GM18861 (cell line): ENCODE results near the gene SSRP1.
A peak's percentile ranks its signal among the peaks of the same experiment; 100 is the strongest.

ENCODE experiments used
- ATAC-seq: cut with Tn5 transposase; IDR thresholded peaks from one replicate; pipeline ENCODE4 v1.9.1; 2021; ENCODE audit not compliant: unreplicated experiment

The SSRP1 gene

DNA sequence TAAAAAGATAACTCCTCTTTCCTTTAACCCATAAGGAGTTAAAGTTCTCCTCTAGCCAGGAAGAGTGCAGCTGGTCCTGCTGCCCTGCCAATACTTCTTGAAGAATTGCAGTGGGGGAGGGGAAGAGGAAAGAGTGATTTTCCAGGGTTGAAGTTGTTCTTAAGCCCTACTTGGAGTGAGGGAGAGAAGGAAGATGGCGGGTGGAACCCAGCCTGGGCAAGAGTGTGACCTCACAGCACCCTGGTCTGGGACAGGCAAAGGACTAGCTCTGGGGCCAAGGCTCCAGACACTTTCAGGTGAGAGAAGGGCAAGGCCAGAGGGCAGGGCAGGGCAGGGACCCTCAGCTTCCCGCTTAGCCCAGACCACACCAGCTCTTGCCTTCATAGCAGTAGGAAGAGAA is 17.5 kb downstream of the SSRP1 start:
- ATAC-seq = no peak

DNA sequence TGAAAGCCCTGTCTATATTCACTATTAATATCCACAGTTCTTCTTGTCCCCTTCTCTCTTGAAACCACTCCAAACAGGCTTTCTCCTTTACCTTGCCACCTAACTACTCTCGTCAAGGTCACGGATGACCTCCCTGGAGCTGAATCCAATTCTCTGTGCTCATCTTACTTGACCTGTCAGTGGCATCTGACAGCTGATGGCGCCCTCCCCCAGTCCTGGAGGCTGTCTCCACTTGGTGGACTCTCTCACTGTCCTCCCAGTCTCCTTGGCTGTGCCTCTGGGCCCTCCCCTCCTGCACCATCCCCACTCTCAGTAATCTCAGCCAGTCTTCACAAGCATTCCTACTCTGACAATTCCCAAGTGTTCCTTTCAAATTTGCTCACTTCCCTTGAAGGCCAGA is 19.7 kb downstream of the SSRP1 start:
- ATAC-seq = no peak

DNA sequence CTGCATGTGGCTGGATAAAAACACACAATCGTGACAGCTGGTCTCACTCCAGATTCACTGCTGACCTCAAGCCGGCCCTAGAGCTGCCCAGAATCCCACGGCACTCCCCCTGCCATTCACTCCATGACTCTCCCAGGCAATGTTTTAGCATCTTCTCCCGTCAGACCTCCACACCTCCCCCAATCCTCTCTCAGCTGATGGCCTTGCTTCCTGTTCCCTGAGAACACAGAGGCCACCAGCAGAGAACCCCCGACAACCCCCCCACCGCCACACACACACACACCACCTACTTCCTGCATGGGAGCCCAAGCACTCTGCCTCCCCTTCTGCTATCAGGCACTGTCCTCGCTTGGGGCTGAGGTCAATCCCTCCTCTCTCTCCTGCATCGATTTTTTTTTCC is 20.2 kb downstream of the SSRP1 start:
- no peak for ATAC-seq

DNA sequence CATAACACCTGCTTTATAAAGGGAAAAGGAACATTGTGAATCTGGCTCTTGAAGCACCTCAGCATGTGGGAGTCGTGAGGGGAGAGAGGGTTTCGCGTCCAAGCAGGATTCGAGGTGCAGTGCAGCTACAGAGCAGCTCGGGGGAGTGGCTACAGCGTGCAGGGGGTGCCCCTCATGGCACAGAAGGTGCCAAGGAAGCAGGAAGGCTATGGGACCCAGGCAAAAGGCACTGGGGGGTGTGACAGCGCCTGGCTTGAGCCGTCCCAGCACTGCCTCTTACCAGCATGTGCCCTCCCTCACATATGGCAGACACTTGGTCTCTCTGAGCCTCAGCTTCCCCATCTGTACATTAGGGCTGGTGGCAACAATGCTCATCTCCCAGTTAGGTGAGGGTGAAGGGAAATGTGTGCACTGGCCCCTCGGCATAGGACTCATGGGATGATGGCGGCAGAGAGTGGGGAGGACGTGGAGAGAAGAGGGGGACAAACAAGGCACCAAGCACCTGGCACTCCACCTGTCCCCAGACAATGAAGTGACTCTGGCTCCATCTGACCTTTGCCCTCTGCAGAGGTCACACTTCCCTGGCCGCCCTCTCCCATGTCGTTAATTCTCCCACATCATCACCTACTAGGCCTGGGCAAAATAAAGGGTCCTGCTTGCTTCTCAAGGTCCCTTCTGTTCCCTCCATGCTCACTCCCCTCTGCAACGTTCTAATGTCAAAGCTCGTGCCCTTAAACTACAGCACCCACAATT is 21.3 kb downstream of the SSRP1 start:
- ATAC-seq = no peak

DNA sequence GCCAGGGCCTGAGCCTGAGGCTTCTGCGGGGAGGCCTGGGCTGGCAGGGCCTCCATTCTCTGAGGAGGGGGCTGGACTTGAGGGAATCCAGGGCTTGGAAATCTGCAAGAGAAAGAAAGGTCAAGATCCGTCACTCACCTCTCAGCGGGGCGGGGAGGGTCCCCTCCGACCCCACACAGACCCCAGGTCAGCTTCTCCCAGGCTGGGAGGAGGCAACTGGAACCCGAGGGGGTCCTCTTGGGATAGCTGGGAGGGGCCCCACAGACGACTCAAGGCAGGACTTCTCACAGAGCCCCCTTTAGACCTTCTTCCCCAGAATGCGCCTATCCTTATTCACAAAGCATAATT is 21.9 kb downstream of the SSRP1 start:
- no peak for ATAC-seq

DNA sequence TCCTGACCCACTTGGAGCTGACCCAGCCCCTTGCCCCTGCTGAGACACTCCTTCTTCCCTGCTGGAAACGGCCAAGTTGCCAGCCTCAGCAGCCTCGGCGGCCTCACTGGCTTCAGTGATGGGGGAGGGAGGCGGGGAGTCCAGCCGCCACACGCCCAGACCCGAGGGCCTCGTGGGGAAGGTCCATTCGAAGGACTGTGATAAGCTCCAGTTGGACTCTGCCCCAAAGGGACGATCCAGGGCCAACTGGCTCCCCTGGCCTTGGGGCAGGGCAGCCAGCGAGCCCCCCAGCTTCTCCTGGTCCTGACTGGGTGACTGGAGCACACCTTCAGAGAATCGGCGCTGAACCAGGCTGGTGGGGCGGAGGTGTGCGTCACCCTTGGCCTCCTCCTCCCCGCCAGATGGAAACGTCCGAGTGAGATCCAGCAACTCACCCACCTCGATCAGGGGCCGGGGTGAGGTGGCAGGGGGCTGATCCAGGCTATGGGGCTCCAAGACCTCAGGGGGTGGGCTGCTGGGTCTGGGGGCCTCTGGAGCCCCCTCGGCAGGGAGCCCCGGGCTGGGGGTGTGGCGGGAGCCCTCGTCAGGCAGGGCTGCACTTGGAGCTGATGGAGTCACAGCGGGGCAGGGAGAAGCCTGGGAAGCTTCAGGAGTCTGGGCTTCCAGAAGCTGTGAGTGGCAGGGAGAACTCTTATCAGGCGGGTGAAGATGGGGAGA is 22.5 kb downstream of the SSRP1 start:
- ATAC-seq = no peak

DNA sequence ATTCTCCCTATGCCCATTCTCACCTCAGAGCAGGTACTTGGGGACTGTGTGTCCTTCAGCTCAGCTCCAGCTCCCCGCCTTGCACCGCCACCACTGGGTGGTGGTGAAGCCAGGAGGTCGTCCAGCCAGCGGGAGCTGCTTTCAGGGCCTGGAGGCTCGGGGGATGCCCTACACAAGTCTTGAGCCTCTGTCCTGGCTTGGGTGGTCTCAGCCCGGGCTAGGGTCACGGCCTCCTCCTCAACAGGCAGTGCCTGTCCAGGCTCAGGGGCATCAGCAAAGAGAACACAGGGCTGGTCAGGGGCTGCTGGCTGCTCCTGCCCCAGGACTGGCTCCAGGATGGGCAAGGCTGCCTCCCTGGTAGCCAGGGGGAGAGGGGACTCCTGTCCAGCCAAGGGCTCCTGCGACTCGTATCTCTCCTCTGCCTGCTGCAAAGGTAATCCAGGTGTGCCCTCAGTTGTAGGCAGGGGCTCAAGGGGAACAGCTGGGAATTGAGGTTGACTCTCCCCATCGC is 23.1 kb downstream of the SSRP1 start:
- ATAC-seq = no peak

DNA sequence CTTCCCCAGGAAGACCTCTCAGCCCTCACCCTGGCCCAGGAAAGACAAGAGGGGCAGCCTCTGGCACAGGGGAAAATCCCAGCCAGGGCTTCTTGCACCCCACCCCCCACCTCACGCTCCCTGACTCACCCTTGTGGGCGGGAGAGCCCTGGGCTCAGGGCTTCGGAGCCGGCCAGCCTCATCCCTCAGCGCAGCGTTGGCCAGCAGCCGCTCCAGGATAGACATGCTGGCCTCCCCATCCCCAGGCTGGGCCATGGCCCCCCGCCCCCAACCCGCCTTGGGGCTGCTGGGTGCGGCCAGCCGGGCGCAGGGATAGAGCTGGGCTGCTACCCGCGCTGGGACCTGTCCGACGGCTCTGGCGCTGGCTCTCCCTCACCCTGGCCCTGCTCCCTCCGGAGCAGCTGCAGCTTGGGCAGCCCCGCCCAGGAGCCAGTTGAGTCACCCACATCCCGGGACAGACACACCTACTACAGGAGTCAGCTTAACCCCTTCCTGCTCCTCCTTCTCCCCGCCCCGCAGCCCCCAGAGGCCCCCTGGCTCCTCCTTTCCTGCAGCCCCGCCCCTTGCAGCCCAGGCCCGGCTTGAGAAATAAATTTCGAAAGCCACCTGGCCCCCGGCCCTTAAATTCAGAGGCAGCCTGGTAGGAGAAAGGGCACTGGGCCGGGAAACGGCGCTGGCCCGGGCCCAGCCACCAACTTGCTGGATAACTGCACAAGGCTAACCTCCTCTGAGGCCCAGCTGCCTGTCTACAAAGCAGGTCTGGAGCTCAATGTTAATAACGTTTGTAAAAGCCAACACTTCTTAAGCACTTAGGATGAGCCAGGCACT is 24.4 kb downstream of the SSRP1 start:
- peak; percentile 89 for ATAC-seq

DNA sequence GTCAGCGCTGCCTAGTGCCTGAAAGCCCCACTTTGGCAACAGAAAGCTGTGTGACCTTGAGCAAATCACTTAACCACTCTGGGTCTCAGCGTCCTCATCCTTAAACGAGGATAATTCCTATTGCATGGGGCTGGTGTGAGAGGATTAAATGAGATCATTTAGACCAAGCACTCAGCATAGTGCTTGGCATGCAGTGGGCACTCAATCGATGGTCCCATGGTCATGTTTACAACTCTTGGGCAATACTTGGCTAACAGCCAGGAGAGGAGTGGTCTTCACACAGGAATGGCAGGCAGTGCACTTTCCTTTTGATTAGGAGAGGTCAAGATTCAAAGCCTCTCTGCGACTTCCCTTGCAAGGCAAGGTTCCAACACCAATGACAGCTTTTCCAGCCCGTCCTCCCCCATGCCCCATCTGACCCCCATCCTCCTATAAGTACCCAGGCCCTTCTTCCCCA is 25.0 kb downstream of the SSRP1 start:
- no peak for ATAC-seq

DNA sequence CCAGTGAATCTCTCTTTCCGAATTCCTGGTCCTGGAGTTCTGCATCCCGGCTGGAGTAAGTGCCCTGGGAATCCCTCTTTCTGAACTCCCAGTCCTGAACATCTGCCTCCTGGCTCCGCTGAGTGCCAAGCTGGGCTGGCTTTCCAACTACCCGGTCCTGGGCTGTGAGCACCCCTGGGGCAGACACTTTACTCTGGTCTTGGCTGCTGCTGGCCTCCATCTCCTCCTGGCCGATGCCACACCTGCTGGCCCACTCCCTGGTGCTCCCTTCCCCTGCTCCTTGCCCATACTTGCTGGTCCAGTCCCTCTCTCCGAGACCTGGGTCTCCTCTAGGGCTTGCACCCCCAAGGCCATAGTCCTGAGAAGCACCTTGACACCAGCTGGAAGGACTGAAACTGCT is 25.6 kb downstream of the SSRP1 start:
- ATAC-seq = no peak

DNA sequence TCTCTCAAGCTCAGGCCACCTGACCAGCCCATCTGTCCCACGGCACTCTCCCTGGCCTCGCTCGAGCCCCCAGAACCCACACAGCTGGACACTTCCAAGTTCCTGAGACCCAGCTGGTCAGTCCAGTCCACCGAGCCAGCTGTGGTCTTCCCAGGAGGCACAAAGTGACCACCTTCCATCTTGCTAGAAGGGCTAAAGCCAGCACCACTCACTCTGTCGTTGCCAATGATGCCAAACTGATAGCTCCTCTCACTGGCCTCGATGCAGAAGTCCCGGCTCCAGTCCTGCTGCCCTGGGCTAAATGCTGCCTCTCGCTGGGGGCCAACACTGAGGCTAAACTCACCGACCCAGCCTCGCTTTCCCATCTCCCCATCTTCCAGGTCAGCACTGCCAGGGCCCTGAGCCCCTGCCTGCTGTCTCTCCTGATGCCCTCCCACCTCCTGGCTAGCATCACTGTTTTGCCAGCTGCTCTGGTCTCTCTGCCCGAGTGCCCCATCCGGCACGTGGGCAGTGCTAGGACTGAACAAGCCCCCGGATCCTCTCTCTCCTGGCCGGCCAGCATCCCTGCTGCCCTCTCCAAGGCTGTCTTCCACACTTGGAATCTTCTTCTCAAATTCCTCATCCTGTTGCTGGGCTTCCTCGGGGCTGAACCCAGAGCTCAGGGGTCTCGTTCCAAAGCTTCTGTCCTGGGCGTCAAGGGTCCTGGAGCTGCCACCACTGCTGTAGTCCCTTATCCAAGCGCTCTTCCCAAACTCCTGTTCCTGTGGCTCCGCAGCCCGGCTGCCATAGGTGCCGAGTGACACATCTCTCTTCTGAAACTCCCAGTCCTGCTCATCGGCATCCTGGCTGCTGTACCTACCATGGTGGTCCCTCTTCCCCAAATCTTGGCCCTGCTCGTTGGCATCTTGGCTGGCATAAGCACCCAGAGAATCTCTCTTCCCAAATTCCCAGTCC is 26.3 kb downstream of the SSRP1 start:
- ATAC-seq = no peak

DNA sequence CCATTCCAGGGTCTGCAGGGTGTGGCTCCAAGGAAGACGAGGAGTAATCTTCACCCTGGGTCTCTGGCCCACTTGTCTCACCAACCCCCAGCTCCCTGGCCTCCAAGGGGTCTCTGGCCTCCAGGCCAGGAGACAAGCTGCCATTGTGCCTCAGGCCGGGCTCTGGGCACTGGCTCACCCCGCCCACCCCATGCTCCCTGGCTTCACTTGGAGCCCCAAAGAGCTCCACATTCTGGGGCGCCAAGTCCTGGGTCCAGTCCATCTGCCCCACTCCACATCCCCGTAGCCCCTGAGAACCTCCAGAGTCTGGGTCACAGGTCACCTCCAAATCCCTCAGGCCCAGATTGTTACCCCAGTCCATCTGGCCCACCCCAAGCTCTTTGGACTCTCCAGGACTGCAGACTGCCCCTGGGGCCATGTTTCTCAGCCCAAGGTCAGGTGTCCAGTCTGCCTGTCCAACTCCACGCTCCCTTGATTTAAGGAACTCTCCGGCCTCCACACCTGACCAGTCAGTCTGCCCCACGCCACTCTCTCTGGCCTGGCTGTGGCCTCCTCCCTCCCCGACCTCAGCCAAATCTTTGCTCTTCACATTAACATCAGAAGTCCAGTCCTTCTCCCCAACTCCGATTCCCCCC is 27.1 kb downstream of the SSRP1 start:
- ATAC-seq = no peak

DNA sequence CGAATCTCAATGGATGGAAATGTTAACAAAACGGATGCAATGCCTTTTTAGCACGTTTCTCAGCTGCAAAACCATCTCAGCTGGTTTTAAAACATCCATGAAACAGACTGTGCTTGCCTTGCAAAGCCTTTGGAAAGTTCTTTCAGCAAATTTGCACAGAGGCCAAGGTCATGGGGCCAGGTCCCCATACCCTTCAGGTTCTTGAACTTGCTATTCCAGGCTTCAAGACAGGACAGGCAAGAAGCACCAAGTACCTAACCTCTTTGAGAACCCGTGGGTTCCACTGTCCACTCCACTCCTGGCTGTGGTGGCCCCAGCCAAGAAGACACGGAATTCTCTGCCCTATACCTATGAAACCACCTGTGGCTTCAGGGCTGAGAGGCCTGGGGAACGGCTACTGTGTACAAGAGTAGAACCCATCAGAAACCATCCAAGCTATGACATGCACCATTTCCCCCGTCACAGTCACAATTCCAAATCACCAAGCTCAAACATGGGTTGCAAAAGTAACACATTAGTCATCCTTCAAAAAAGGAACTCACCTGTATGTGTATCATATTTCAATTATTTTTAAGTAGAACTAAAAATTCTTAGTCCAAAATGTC is 27.9 kb downstream of the SSRP1 start:
- no peak for ATAC-seq

DNA sequence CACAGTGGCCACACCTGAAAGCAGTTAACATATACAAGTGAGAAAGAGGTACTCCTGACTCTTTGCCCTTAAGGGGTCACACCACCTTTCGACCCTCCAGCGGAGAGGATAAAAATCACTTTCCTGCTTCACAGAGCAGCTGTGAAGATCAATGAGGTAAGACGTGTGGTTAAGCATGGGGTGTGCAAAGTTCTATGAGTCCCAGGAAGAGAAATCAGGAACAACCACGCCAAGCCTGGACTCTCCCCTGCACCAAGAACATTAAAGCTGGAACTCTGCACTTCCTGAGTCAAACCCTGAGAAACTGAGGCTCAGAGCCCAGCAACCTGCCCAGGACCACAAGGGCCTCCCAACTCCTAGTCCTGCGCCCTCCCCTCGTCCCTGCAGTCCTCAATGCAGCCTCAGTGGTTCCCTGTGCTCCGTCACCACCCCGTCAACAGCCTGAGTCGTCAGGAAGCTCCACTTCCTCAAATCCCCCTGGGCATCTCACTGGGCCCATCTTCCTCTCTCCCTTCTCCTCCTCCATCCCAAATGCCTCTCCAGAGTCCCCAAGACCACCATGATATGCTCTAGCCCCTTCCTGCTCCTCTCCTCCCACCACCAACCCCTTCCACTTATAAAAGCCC is 28.6 kb downstream of the SSRP1 start:
- no peak for ATAC-seq

DNA sequence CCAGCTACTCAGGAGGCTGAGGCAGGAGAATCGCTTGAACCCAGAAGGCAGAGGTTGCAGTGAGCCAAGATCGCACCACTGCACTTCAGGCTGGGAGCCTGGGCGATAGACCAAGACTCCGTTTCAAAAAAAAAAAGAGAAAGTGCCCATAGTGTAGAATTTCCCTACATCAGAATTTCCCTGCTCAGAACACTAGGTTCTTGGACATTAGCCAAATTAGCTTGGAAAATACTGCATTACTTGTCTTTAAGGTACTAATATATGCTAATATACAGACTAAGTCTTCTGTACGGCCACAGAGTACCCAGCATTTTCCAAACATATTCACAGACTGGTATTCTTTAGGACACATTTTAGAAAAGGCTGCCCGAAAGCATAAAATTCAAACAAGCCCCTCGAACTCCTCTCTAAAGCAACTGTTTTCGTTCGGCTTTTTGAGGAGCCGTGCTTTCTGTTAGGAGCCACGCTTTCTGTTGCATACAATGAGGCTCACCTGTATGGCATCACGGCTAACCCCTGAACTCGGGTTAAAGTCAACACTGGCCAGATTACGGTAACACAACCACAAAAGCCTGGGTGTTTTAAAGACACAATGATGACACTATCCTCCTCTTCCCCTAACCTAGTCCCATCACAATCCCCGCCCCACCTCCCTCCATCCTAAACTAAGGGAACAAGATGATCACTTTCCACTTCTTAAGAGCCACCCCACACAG is 29.4 kb downstream of the SSRP1 start:
- no peak for ATAC-seq

DNA sequence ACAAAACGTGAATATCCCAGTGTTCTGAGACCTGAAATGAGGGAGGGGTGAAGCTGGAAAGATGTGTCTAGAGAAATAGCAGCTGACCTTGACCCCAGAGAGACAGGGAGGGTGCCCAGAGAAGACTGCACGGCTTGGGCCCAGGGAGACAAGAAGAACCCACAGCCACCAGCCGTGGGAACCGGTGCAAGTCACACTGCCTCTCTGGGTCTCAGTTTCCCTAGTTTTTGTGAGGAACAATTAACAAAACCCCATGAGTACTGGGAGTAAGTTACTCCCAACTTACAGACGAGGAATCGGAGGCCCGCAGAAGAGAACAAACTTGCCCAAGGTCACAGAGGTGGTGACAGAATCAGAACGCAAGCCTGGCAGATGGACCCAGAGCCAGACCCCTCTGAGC is 30.2 kb downstream of the SSRP1 start:
- ATAC-seq = no peak

DNA sequence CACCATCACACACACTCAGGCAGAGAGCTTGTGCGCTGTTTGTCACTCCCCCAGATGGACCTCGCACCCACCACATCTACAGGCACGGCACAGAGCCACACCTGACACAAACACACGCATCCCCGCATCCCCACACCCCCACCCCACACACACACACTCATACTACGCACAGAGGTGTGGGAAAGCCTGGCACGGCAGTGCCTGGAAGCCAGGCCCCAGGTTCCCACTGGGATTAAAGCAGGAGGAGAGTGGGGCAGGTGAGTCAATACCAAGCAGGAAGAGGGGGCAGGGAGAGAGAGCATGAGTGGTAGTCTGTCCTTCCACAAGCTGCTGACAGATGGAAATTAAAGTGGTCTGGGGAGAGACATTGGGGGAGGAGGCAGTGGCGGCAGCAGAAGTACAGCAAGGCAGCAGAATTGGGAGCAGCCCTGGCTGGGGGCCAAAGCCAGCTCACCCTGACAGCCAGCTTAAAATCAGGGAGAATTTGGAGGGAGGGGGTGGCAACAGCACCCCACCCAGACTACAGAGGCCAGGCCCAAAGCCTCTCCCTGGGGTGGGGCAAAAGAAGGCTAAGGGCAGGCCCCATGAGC is 31.6 kb downstream of the SSRP1 start:
- no peak for ATAC-seq
